GM15510 (cell line): Measurements from ENCODE around the gene PDE4A.

Source experiments
- POLR2A ChIP-seq: IDR thresholded peaks from 3 replicates; pipeline ENCODE4 v1.6.1; 2011; ENCODE audit warnings: borderline replicate concordance; ENCODE audit not compliant: insufficient read length; ENCODE audit errors: extremely low read depth

The PDE4A gene

DNA sequence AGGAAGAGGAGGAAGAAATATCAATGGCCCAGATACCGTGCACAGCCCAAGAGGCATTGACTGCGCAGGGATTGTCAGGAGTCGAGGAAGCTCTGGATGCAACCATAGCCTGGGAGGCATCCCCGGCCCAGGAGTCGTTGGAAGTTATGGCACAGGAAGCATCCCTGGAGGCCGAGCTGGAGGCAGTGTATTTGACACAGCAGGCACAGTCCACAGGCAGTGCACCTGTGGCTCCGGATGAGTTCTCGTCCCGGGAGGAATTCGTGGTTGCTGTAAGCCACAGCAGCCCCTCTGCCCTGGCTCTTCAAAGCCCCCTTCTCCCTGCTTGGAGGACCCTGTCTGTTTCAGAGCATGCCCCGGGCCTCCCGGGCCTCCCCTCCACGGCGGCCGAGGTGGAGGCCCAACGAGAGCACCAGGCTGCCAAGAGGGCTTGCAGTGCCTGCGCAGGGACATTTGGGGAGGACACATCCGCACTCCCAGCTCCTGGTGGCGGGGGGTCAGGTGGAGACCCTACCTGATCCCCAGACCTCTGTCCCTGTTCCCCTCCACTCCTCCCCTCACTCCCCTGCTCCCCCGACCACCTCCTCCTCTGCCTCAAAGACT lies 46.9 kb downstream of the PDE4A start:
- no peak for TF ChIP-seq POLR2A

- no peak for TF ChIP-seq POLR2A
Observed at GRCh38 chr19:10468133-10468532, 47.8 kb downstream of the PDE4A start.

DNA sequence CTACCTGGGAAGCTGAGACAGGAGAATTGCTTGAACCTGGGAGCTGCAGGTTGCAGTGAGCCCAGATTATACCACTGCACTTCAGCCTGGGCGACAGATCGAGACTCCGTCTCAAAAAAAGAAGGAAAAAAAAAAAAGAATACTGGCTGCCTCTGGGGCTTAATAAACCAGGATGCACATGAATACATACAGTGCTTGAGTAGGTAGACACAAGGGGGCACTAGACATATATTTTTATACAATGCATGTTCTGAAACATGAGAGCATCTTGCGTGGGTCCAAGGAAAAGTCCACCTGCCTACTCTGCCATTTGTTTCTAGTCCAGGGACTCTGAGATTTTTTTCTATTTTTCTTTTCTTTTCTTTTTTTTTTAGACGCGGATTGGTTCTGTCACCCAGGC lies 51.6 kb downstream of the PDE4A start:
- TF ChIP-seq POLR2A: no peak

- TF ChIP-seq POLR2A: no peak
Observed at GRCh38 chr19:10473192-10473591, 52.9 kb downstream of the PDE4A start.

DNA sequence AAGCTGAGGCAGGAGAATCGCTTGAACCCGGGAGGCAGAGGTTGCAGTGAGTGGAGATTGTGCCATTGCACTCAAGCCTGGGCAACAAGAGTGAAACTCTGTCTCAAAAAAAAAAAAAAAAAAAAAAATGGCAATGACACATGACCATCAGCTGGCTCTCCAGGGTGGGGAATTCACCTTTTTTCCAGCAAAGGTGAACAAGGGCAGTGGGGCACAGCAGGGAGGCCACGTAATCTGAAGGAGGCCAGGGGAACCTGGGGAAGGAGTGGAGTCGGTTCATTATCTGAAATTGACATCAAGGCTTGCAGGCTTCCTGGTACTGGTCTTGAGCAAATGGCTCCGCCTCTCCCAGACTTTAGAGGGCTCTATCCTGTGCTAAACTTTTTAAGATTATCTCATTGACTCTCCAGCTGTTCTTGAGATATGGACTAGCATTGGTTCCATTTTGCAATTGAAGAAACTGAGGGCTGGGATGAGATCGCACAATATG lies 54.7 kb downstream of the PDE4A start:
- TF ChIP-seq POLR2A: no peak

DNA sequence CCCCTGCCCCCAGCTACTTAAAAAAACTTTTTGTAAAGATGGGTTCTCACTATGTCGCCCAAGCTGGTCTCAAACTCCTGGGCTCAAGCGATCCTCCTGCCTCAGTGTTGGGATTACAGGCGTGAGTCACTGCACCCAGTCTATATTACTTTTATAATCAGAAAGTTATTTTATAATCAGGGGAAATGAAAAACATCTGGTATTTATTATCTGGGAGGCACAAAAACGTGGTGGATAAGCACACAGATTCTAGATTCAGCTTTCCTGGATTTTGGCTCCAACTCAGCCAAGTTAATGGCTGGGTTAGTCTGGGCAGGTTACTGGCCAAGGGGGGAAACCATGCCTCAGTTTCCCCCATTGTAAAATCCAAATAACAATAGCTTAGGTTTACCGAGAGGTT lies 58.1 kb downstream of the PDE4A start:
- TF ChIP-seq POLR2A: no peak

DNA sequence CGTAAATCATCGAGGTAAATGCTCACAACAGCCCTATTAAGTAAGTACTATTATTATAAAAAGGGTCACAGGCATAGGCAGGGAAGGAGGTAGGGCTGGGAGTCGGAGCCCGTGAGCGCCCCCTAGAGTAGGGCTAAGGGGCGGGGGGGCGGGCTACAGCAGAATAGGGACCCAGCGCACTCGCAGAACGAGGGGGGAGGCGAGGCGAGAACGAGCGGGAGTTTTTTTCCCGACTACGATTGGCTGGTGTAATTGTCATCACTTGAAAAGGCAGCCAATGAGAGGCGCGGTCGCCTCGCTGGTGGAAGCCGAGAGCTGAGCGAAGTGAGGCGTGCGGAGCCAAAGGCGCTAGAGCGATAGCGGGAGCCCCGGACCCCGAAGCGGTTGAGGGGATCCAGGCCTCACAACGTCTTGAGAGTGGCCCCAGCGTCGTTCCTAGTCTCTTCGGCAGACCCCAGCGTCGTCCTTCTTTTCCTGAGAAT lies 58.6 kb downstream of the PDE4A start:
- no peak for TF ChIP-seq POLR2A

GRCh38 chr19:10486551-10486950 lies 66.2 kb downstream of the PDE4A start:
- TF ChIP-seq POLR2A: no peak

GRCh38 chr19:10491472-10492047 lies 71.2 kb downstream of the PDE4A start:
- no peak for TF ChIP-seq POLR2A

DNA sequence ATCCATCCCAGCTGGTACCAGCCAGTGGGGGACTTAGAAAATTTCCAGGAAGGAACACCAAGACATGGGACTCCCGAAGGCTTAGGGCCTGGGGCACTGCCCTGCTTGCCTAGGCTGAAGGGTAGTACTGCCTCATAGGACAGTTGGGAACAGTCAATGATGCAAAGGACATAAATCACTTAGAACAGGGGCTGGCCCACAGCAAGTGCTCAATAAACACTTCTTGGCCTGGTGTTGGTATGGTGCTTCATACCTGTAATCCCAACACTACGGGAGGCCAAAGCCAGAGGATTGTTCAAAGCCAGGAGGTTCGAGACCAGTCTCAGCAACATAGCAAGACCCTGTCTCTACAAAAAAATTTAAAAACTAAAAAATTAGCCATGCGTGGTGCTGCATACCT lies 77.0 kb downstream of the PDE4A start:
- TF ChIP-seq POLR2A: no peak

GRCh38 chr19:10499550-10500246 lies 79.4 kb downstream of the PDE4A start:
- no peak for TF ChIP-seq POLR2A

GRCh38 chr19:10500247-10500592 lies 79.9 kb downstream of the PDE4A start:
- TF ChIP-seq POLR2A: no peak

- TF ChIP-seq POLR2A: no peak
Observed at GRCh38 chr19:10501971-10502523, 81.7 kb downstream of the PDE4A start.

GRCh38 chr19:10502524-10503001 lies 82.2 kb downstream of the PDE4A start:
- TF ChIP-seq POLR2A: peak; percentile 93

GRCh38 chr19:10503002-10503789 lies 82.9 kb downstream of the PDE4A start, which contains the start of gene KEAP1:
Gene KEAP1, minus strand, starts transcription at chr19:10503356. Its CDS starts 3,323 bp downstream, at chr19:10500033.
- no peak for TF ChIP-seq POLR2A

DNA sequence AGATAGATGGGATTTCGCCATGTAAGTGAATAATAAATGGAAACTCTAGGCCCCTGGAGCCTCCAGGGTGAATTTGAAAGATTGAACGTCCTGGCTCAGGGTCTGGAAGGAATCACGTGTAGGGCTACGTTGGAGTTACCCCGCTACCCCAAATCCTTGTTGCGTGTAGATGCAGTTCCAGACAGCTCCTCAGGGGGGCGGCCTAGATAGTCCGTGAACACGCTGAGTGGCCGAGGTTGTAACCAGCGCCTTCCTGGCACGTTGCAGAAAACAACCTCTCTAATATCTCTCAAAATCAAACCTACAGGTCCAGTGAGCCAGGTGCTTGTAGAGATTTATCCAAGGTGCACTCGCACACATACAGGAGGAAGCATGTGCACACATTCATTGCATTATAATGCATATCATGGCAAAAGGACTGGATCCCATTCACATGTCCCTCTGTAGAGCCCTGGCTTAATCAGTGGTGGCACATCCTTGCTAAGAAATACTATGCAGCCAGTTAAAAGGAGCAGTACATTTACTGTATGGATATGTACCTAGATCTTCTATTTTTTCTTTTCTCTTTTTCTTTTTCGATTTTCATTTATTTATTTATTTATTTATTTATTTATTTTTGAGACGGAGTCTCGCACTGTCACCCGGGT lies 85.4 kb downstream of the PDE4A start:
- TF ChIP-seq POLR2A: no peak
